GDM1 (cell line): ENCODE measurements around the gene CCDC66.
"Not testable (repeated sequence)": the region's sequence is repeated elsewhere in the genome, so short reads cannot be mapped to it uniquely, and the experiment has no call there.

Experiments
- DNase-seq: peaks from one replicate; lab custom pipeline; 2025; lab: John Stamatoyannopoulos, UW

The CCDC66 gene

GRCh38 chr3:56556908-56557830 lies at the start of gene CCDC66:
TSS of gene CCDC66 (plus strand) at chr3:56557175. CDS start at chr3:56557243, 68 bp downstream.
- DNase-seq: peak; percentile 90

DNA sequence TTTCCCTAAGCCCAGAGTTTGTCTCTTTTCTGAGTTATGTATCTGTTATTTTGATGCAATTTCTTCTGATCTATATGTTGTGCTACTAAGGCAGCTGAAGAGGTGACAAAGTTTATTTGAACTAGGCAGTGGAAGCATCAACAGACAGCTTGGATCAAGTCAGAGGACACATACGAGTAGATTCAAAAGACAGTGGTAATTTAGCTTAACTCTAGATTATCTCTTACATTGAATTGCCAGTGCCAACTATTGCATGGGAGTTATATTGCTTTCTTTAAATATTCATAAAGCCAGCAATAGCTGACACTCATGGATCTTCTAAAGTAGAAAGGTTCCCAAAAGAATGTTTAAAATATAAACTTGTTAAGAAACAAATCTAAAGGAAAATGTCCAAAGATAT lies 37.3 kb upstream of the CCDC66 start:
- no peak for DNase-seq

- no peak for DNase-seq
These were observed 34.6 kb upstream of the CCDC66 start for GRCh38 chr3:56522374-56522773.

- DNase-seq: no peak
These were observed 31.7 kb upstream of the CCDC66 start for GRCh38 chr3:56525291-56525690.

DNA sequence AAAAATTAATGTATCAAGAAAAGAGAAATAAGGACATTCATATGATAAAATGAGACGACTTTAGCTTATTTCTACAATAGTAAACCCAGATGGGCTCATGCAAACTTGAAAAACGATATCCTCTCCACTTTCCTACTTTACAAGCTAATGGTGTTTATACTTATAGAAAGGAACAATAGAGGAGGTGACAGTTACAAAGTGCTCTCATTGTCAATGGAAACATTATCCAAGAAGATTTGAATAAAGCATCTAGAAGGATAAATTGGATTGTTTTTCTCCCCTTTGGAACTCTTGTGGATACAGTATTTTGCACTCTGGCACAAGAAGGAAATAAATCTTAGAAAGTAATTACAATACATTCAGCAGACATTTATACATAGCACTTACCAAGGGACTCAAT lies 20.2 kb upstream of the CCDC66 start:
- no peak for DNase-seq

DNA sequence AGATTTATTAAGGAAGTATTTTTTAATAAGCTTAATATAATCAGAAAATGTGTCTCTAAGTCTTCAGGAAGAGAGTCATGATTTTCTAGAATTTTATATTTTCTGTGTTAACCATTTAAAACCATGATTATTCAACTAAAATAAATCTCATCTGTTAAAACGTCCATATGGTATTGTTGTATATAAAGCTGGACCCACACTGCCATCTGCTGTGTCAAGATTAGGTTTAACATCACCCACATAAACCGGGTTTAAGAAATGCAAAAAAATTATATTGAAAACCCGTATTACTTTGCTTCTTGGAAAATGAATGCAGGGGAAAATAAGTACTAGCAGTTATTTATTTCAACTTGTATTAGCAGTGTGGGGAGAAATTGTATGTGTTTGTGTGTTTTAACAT lies 9.5 kb upstream of the CCDC66 start:
- DNase-seq: no peak

DNA sequence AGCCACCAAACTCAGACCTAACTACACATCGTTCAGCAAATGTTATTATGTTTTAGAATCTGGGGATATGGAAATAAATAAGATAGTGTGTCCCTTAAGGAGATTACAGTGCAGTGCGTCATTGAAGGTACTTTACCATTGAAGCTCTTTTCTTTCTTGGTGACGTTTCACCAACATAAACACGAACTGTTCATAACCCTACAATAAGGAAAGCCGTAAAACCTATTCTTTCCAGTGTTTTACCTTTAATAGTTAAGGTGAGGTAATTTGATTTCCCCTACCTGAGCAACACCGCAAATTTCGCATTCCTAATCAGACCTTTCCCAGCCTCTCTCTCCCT lies 826 bp downstream of the CCDC66 start:
- DNase-seq: no peak

- no peak for DNase-seq
These were observed 16.5 kb downstream of the CCDC66 start for GRCh38 chr3:56573501-56573900.

DNA sequence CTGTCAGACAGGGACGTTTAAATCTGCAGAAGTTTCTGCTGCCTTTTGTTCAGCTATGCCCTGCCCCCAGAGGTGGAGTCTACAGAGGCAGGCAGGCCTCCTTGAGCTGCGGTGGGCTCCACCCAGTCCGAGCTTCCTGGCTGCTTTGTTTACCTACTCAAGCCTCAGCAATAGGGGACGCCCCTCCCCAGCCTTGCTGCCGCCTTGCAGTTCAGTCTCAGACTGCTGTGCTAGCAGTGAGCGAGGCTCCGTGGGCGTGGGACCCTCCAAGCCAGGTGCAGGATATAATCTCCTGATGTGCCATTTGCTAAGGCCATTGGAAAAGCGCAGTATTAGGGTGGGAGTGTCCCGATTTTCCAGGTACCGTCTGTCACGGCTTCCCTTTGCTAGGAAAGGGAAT lies 25.0 kb downstream of the CCDC66 start:
- DNase-seq: not testable (repeated sequence)

GRCh38 chr3:56584275-56584674 lies 27.3 kb downstream of the CCDC66 start:
- DNase-seq: not testable (repeated sequence)

- no peak for DNase-seq
These were observed 33.8 kb downstream of the CCDC66 start for GRCh38 chr3:56590814-56591213.

- no peak for DNase-seq
These were observed 34.3 kb downstream of the CCDC66 start for GRCh38 chr3:56591262-56591661.

GRCh38 chr3:56593455-56594158 lies 36.6 kb downstream of the CCDC66 start:
- no peak for DNase-seq

GRCh38 chr3:56595975-56596840 lies 39.2 kb downstream of the CCDC66 start:
- no peak for DNase-seq

DNA sequence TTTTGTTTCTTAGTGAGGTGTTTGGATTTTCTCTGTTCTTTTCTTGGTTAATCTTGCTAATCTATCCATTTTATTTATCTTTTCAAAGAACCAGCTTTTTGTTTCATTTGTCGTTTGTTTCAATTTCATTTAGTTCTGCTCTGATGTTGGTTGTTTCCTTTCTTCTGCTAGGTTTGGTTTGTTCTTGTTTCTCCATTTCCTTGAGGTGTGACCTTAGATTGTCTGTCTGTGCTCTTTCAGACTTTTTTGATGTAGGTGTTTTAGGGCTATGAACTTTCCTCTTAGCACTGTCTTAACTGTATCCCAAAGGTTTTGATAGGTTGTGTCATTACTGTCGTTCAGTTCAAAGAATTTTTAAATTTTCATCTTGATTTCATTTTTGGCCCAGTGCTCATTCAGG lies 51.5 kb downstream of the CCDC66 start:
- DNase-seq: not testable (repeated sequence)

GRCh38 chr3:56610669-56611335 lies 53.8 kb downstream of the CCDC66 start:
- no peak for DNase-seq

- no peak for DNase-seq
These were observed 54.4 kb downstream of the CCDC66 start for GRCh38 chr3:56611364-56611763.

DNA sequence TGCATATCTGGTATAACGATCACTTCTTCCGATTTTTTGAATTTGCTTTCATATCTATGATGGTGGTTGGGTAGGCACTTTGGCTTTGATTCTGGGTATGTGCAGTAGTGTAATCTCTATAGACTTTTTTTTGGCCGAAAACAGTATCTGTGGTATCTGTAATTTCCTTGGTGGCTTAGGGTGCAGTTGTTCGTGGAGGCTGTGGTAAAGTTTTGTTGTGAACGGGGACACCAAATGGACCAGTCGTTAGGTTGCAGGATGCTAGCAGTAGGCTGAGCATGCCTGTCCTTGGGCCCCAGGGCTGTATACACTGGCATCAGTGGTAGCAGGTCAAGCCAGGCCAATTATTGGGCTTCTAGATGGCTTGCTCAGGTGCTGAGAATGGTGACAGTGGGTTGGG lies 55.2 kb downstream of the CCDC66 start:
- no peak for DNase-seq

DNA sequence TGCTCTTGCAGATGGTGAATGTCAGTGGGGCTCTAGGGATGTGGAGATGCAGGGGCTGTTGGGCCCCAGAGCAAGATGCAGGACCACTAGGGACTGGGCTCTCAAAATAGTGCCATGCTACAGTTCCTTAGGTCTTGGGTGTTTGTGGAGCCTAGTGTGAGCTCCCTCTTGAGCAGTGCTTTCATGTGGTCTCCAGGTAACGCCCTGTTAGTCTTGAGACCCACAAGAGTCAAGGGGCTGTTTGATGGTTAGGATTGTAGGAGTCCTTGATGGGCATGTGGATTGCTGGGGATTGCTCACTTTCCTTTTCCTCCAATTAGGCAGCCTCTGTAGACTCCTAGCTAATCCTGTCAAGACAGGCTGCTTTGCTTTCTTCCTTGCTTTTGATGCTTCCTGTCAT lies 56.0 kb downstream of the CCDC66 start:
- DNase-seq: no peak

DNA sequence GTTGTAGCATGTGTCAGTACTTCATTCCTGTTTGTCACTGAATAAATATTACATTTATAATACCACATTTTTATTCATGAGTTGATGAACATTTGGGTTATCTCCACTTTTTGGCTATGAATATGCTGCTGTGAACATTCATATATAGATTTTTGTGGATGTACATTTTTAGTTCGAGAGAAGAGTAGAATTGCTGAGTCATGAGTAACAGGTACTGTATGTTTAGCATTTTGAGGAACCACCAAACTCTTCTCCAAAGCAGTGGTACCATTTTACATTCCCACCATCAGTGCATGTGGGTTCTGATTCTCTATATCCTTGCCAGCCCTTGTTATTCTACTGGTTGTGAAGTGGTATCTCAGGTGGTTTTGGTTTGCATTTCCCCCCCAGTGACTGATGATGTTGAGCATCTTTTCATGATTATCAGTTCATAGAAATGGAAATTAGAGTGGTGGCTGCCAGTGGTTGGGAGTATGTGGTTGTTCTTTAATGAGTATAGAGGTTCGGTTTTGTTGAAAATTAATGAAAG lies 59.6 kb downstream of the CCDC66 start:
- DNase-seq: no peak

GRCh38 chr3:56620371-56620770 lies 63.4 kb downstream of the CCDC66 start:
- DNase-seq: no peak

DNA sequence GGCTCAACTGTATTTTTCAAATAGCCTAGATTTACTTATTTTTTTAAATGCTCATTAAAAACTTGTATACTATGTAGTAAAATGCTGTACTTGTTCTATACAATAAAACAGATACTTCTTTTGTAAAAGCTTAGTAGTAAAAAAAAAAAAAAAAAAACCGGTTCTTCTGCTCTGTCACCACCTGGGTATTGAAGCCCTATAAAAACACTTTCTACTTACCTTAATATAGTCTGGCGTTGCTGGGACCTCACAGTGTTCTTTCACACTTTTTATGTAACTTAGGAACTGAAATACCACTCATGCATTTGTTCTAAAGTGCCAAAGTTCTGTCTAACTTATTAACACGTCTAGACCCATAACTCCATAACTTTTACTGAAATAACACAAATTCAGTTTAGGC lies 64.7 kb downstream of the CCDC66 start:
- DNase-seq: no peak
